IMR-90 (cell line): ENCODE measurements around the gene NKTR. TPM values are rescaled to one million over a fixed set of nuclear protein-coding genes. Genes with fewer than 3 reads are reported as not detected.
A peak's percentile ranks its signal among the peaks of the same experiment; 100 is the strongest.

Experiments
- ATAC-seq: fragments of 200-7000 bp; cut with Tn5 transposase; 2 replicates; pipeline ENCODE4 v1.9.1; 2020; ENCODE audit warnings: low read depth, mild to moderate bottlenecking, moderate library complexity
- BruUV-seq: library from RNA; stranded (reverse); fragments of 400-500 nt; replicated peaks from 2 replicates; lab custom pipeline; 2021; lab: Mats Ljungman, UMichigan
- CTCF ChIA-PET: fragments of 300-600 bp; formaldehyde crosslinking; extraction: SDS; loops from one replicate; lab custom pipeline; 2021; ENCODE audit warnings: antibody characterized with exemption; lab: Yijun Ruan, JAX
- POLR2A ChIA-PET: fragments of 300-600 bp; sonication (Branson Sonifier 250); formaldehyde crosslinking; loops from one replicate; lab custom pipeline; 2022; ENCODE audit warnings: antibody characterized with exemption; ENCODE audit not compliant: unreplicated experiment; lab: Charles Lee
- DNase-seq: peaks from one replicate; pipeline ENCODE4 v3.0.0; 2013
- H2AFZ ChIP-seq: replicated peaks from 2 replicates; pipeline ENCODE3; 2013; ENCODE audit warnings: low read length, mild to moderate bottlenecking; ENCODE audit not compliant: poor library complexity
- H2AK5ac ChIP-seq: 2 replicates; pipeline ENCODE4 v1.6.1; 2013; ENCODE audit warnings: low read depth, low read length, inconsistent platforms
- H2AK9ac ChIP-seq: replicated peaks from 2 replicates; pipeline ENCODE3; 2013; ENCODE audit warnings: mild to moderate bottlenecking, low read depth, low read length, moderate library complexity; ENCODE audit not compliant: poor library complexity
- H2BK120ac ChIP-seq: 2 replicates; pipeline ENCODE4 v1.6.1; 2013; ENCODE audit warnings: low read depth, low read length, inconsistent platforms
- H2BK15ac ChIP-seq: 3 replicates; pipeline ENCODE4 v1.6.1; 2013; ENCODE audit warnings: low read depth, low read length, inconsistent platforms
- H2BK20ac ChIP-seq: 2 replicates; pipeline ENCODE4 v1.6.1; 2013; ENCODE audit warnings: low read depth, mild to moderate bottlenecking, inconsistent platforms, low read length, moderate library complexity
- H2BK5ac ChIP-seq: 2 replicates; pipeline ENCODE4 v1.6.1; 2013; ENCODE audit warnings: mild to moderate bottlenecking, low read depth, low read length, inconsistent platforms; ENCODE audit not compliant: poor library complexity, severe bottlenecking
- H3K14ac ChIP-seq: replicated peaks from 2 replicates; pipeline ENCODE4 v1.6.1; 2013; ENCODE audit warnings: low read depth, low read length, inconsistent platforms
- H3K18ac ChIP-seq: 2 replicates; pipeline ENCODE4 v1.6.1; 2013; ENCODE audit warnings: low read depth, low read length, control low read depth
- H3K23ac ChIP-seq: 2 replicates; pipeline ENCODE4 v1.6.1; 2013; ENCODE audit warnings: low read depth, low read length, inconsistent platforms
- H3K27ac ChIP-seq: 2 replicates; pipeline ENCODE4 v1.5.1; 2013; ENCODE audit warnings: mild to moderate bottlenecking, control low read depth, low read length; ENCODE audit not compliant: insufficient read depth
- H3K27me3 ChIP-seq: 2 replicates; pipeline ENCODE4 v1.6.1; 2013; ENCODE audit warnings: low read length; ENCODE audit not compliant: control insufficient read depth, insufficient read depth
- H3K36me3 ChIP-seq: 2 replicates; pipeline ENCODE4 v1.6.1; 2013; ENCODE audit warnings: low read length, mixed read lengths; ENCODE audit not compliant: control insufficient read depth, insufficient read depth
- H3K4ac ChIP-seq: 2 replicates; pipeline ENCODE4 v1.6.1; 2013; ENCODE audit warnings: low read depth, low read length, inconsistent platforms
- H3K4me1 ChIP-seq: 2 replicates; pipeline ENCODE4 v1.6.1; 2013; ENCODE audit warnings: low read length, mixed read lengths; ENCODE audit not compliant: control insufficient read depth, insufficient read depth
- H3K4me2 ChIP-seq: 2 replicates; pipeline ENCODE4 v1.6.1; 2013; ENCODE audit warnings: low read depth, mild to moderate bottlenecking, control low read depth, low read length, moderate library complexity
- H3K4me3 ChIP-seq: 2 replicates; pipeline ENCODE4 v1.5.1; 2013; ENCODE audit warnings: low read depth, mild to moderate bottlenecking, control low read depth, low read length, moderate library complexity; ENCODE audit not compliant: insufficient read depth
- H3K56ac ChIP-seq: 2 replicates; pipeline ENCODE4 v1.6.1; 2013; ENCODE audit warnings: low read length, inconsistent platforms; ENCODE audit not compliant: insufficient read depth; ENCODE audit errors: extremely low read depth
- H3K79me1 ChIP-seq, 2 experiments: 2 replicates each; pipeline ENCODE4 v1.6.1; 2013; ENCODE audit warnings: low read length in 2 of 2, inconsistent platforms in 1 of 2, low read depth in 1 of 2
- H3K9ac ChIP-seq: 2 replicates; pipeline ENCODE4 v1.6.1; 2013; ENCODE audit warnings: low read depth, low read length, control low read depth
- H3K9me1 ChIP-seq: 2 replicates; pipeline ENCODE4 v1.6.1; 2013; ENCODE audit warnings: low read length, inconsistent platforms; ENCODE audit not compliant: insufficient read depth
- H3K9me3 ChIP-seq: 2 replicates; pipeline ENCODE4 v1.6.1; 2013; ENCODE audit warnings: low read length; ENCODE audit not compliant: control insufficient read depth, insufficient read depth
- H4K20me1 ChIP-seq: 2 replicates; pipeline ENCODE4 v1.6.1; 2013; ENCODE audit warnings: low read length, inconsistent platforms; ENCODE audit not compliant: insufficient read depth
- H4K5ac ChIP-seq: 2 replicates; pipeline ENCODE4 v1.6.1; 2013; ENCODE audit warnings: mild to moderate bottlenecking, low read depth, low read length, control low read depth
- H4K8ac ChIP-seq, 2 experiments: 2 replicates each; pipeline ENCODE4 v1.6.1; 2013; ENCODE audit warnings: low read depth in 2 of 2, low read length in 2 of 2, control low read depth in 1 of 2, inconsistent platforms in 1 of 2
- H4K91ac ChIP-seq: 2 replicates; pipeline ENCODE4 v1.6.1; 2013; ENCODE audit warnings: low read depth, low read length, inconsistent platforms; ENCODE audit not compliant: insufficient read depth
- CHD1 ChIP-seq: IDR thresholded peaks from 2 replicates; pipeline ENCODE4 v1.6.1; 2012; ENCODE audit warnings: low read depth, low read length, improper control_type of control experiment
- MXI1 ChIP-seq: IDR thresholded peaks from 2 replicates; pipeline ENCODE4 v1.6.1; 2012; ENCODE audit warnings: low read depth, mild to moderate bottlenecking, low read length, moderate library complexity, borderline replicate concordance
- RCOR1 ChIP-seq: IDR thresholded peaks from 2 replicates; pipeline ENCODE4 v1.6.1; 2012; ENCODE audit warnings: mild to moderate bottlenecking, low read length, improper control_type of control experiment; ENCODE audit not compliant: insufficient replicate concordance
- WGBS, 2 experiments: methylation state at CpG; one replicate each; pipeline versions ENCODE4 v1.1.5 to v1.1.7; 2013; ENCODE audit warnings: missing lambda C conversion rate in 2 of 2; ENCODE audit not compliant: insufficient read length in 1 of 2; ENCODE audit errors: extremely low coverage in 2 of 2; 5-methylcytosine and 5-hydroxymethylcytosine counted together
- dilution Hi-C: fragments of 300-500 bp; cut with HindIII; formaldehyde crosslinking; loops from one replicate; pipeline ENCODE4 v1.14.3; 2018; ENCODE audit warnings: low sequenced_read_pairs; ENCODE audit not compliant: unreplicated experiment
- in situ Hi-C: fragments of 300-500 bp; cut with MboI; formaldehyde crosslinking; loops from 3 replicates; pipeline ENCODE4 v1.14.3; 2019; ENCODE audit warnings: low sequenced_read_pairs, inconsistent platforms, mixed read lengths
- intact Hi-C: fragments of 100-400 bp; cut with micrococcal nuclease; formaldehyde crosslinking; loops from 2 replicates; pipeline ENCODE4 v1.10.0; 2022
- polyA plus RNA-seq, 3 experiments: library from polyadenylated mRNA; depleted of rRNA; stranded (reverse); fragments of >200 nt; gene quantifications; 2 replicates each; pipeline ENCODE4 v1.2.3, GENCODE V29; 2012; ENCODE audit warnings: low replicate concordance in 1 of 3
- total RNA-seq: library from RNA; depleted of rRNA; stranded (reverse); fragments of >200 nt; gene quantifications from 2 replicates; pipeline ENCODE4 v1.2.3, GENCODE V29; 2012

Gene NKTR
- total and polyA plus RNA-seq, 2 of the 4 experiments (the other 2 are of a cell fraction): 24.0 to 30.7 TPM

GRCh38 chr3:42582474-42583070, 17.9 kb upstream of the NKTR start:
- ChIA-PET POLR2A (interaction anchor here (0.8 kb wide), 1 partner anchor 8 kb away, joined by 3 read pairs; the partner anchor contains the start of gene SS18L2), CTCF (interaction anchor here (0.6 kb wide), 1 partner anchor 21 kb away, joined by 4 read pairs; no protein-coding TSS in a partner anchor)
- H4K8ac ChIP-seq: peak overlapping the region in 1 of 2 experiments; percentile 4; a peak in 2 of 4 replicates
- H3K4ac ChIP-seq: no peak overlapping the region
- peak overlapping the region; percentile 34; the same call in 2 of the 3 replicates for H2BK15ac ChIP-seq
- no peaks in the 10 kb centered on the region for H3K27me3 ChIP-seq
- dilution Hi-C loops (no loop called here), in situ Hi-C loops (no loop called here), intact Hi-C loops (loop anchor here (5.0 kb wide), 1 partner anchor 160 kb away; no protein-coding TSS in a partner anchor)
- H2BK5ac ChIP-seq: no peak overlapping the region
- peak overlapping the region; percentile 78; the same call in 1 of the 2 replicates for H3K9ac ChIP-seq
- H4K20me1 ChIP-seq: no peaks in the 10 kb centered on the region
- no peaks in the 10 kb centered on the region for H3K9me3 ChIP-seq
- H3K4me2 ChIP-seq: peak overlapping the region; percentile 94
- H2BK120ac ChIP-seq: 0 out of 2 replicates have a peak overlapping the region, but pooled peaks have one; percentile 11
- H3K23ac ChIP-seq: peak overlapping the region; percentile 7; the same call in 1 of the 2 replicates
- no peak overlapping the region for H4K5ac ChIP-seq
- H4K91ac ChIP-seq: no peak overlapping the region
- no peak overlapping the region for H2BK20ac ChIP-seq
- BruUV-seq: no TSS peak
- H3K27ac ChIP-seq: no peak overlapping the region; the same call in 1 of the 2 replicates
- peak overlapping the region; percentile 98 for H2AFZ ChIP-seq
- no peaks in the 10 kb centered on the region for H3K36me3 ChIP-seq
- TF ChIP-seq RCOR1 (no peak), CHD1 (no peak), MXI1 (no peak)
- no peak overlapping the region for H3K18ac ChIP-seq
- peak overlapping the region; percentile 88 for H2AK9ac ChIP-seq
- H3K4me3 ChIP-seq: peak overlapping the region; percentile 95
- peaks cover 2% of the 10 kb centered on the region; the same call in 1 of the 2 replicates for H3K4me1 ChIP-seq
- H2AK5ac ChIP-seq: no peak overlapping the region
- no peaks in the 10 kb centered on the region; the same call in 1 of the 2 replicates for H3K9me1 ChIP-seq
- peak overlapping the region; percentile 8; the same call in 1 of the 2 replicates for H3K56ac ChIP-seq
- H3K79me1 ChIP-seq: peaks cover 12 to 30% of the 10 kb centered on the region in 2 experiments
- DNase-seq: no peak
- H3K14ac ChIP-seq: 0 out of 2 replicates have a peak overlapping the region, but pooled peaks have one; percentile 8
- WGBS, 2 experiments: no CpG with 5 or more reads among the region's 3 CpGs
- ATAC-seq: no peak
